Stimulated activated CD8-positive, alpha-beta memory T cell treated with anti-CD3 and anti-CD28 coated beads, Interleukin-7, amount 100 ng/mL, for 24 hours (primary cell): ENCODE results near the gene UBR2.
A peak's percentile ranks its signal among the peaks of the same experiment; 100 is the strongest.
"Not testable (repeated sequence)": the region's sequence is repeated elsewhere in the genome, so short reads cannot be mapped to it uniquely, and the experiment has no call there.

Source experiments
- DNase-seq: peaks from one replicate; pipeline ENCODE4 v3.0.0-alpha.2; 2020; ENCODE audit warnings: low read depth

The UBR2 gene

DNA sequence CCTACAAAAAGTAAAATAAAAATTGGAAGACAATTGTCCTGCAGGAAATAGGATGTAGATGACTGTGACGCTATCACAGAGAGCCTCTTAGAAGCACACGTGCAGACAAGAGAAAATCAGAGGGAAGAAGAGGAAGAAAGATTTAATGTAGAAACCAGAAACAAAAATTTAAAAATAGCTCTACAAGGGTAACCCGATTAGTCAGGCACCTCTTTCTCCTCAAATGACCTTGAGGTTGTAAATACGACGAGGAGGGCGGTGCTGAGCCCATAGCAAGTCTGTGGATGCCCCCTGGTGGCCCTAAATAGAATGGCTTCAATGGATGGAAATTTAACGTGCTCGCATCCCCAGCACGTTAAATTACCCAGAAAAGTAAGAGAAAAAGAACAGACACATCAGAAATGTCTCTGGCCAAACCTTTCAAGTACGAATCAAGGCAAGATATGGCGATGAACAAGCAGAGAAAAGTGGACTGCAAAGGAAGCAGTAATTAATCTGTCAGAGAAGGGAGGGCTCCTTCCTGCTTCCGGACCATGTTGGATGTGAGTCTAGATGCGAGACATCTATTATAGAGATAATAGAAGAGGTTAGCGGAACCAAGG is 162.8 kb downstream of the UBR2 start:
- peak; percentile 33 for DNase-seq

DNA sequence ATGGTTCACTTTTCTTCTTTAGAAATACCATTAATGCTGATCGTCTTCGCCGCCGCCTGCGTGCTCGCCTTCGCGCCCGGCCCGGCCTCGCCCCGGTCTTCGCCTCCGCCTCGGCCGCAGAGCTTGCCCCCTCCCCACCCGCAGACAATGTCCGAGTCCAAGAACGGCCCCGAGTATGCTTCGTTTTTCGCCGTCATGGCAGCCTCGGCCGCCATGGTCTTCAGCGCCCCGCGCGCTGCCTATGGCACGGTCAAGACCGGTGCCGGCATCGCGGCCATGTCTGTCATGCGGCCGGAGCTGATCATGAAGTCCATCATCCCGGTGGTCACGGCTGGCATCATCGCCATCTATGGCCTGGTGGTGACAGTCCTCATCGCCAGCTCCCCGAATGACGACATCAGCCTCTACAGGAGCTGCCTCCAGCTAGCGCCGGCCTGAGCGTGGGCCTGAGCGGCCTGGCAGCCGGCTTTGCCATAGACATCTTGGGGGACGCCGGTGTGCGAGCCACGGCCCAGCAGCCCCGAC is 163.3 kb downstream of the UBR2 start:
- DNase-seq, result no peak

DNA sequence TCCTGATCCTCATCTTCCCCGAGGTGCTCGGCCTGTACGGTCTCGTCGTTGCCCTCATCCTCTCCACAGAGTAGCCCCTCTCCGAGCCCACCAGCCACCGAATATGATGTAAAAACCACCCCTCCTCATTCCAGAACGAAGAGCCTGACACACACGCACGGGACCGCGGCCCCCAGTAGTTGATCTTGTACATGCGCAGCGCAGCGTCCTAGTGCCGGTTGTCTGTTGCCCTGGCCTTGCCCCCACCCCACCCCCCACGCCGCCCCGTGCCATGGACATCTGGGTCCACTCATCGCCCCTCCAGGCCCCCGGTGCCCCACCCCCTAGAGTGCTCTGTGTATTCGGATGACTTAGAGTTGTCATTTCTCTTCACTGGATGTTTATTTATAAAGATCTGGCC is 163.8 kb downstream of the UBR2 start:
- no peak for DNase-seq

GRCh38 chr6:42729731-42730130 is 165.9 kb downstream of the UBR2 start:
- DNase-seq, result no peak

DNA sequence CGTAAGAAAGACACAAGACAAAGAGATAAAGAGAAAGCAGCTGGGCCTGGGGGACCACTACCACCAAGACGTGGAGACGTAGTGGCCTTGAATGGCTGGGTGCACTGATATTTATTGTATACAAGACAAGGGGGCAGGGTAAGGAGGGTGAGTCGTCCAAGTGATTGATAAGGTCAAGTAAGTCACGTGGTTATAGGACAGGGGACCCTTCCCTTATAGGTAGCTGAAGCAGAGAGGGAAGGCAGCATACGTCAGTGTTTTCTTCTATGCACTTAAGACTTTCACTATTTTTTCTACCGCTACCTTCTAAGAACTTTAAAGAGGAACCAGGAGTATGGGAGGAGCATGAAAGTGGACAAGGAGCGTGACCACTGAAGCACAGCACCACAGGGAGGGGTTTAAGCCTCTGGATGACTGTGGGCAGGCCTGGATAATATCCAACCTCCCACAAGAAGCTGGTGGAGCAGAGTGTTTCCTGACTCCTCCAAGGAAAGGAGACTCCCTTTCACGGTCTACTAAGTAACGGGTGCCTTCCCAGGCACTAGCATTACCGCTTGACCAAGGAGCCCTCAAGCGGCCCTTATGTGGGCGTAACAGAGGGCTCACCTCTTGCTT is 170.1 kb downstream of the UBR2 start:
- not testable (repeated sequence) for DNase-seq

DNA sequence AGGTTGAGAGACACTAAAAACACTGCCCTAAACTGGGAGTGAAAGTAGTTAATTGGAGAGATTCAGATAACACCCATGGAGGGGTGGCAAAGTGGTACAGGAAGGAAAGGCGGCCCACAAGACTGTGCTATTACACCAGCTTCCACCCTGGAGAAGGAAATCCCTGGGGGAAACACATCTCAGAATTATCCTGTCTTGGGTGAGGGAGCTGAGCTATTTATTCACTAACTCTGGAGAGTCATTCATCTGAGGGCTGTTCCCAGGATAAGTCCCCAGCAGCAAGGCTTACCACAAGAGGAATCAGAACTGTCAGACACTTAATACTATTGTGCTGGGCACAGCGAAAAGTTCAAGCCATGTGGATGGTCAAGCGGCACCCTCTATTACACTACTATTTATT is 172.1 kb downstream of the UBR2 start:
- no peak for DNase-seq

GRCh38 chr6:42740725-42741124 is 176.9 kb downstream of the UBR2 start:
- DNase-seq, result no peak

DNA sequence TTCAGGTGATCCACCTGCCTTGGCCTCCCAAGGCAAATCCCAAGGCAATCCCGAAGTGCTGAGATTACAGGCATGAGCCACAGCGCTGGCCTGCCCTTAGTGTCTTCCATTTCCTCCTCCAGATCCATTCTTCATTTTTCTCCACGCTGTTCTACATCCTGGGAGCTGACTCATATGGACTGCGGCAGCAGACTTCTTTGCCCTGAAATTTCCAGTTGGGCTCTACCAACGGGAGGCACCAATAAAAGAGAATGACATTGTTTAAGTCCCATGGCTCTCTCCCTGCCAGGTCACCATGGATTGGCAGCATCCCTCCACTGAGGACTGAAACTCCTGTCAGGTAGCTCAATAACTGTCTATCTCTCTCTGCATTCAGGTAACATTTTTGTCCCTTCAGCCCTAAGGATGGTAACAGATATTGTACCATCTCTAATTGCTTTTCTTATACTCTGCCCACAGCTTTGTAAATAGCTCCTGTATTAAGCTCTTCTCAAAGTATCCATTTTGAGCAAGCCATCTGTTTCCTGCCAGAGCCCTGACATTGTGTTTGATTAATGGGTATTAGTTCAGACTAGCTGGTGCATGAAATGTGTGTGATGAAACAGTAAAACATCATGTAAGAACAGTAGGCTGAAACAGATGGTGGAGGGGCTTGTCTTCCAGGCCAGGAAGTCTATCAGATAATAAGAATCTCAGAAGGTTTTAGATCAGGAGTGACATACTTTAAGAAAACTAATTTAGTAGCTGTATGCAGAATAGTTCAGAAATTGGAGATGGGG is 178.5 kb downstream of the UBR2 start:
- DNase-seq, result no peak
